Measurements from ENCODE around the gene ABHD11.
A peak's percentile ranks its signal among the peaks of the same experiment; 100 is the strongest.
"Not testable (repeated sequence)": the region's sequence is repeated elsewhere in the genome, so short reads cannot be mapped to it uniquely, and the experiment has no call there.

ABHD11 gene

GRCh38 chr7:73738612-73739386 lies at the start of gene ABHD11:
Gene ABHD11, minus strand, starts transcription at chr7:73738802. Its CDS starts 32 bp downstream, at chr7:73738770.
- peak; percentile 99 to 100 (median 99) for DNase-seq (ENCODE audit: low read depth in 3 of 3)

GRCh38 chr7:73787786-73788048 lies 49.1 kb upstream of the ABHD11 start:
- not testable (repeated sequence) for DNase-seq (ENCODE audit: low read depth in 3 of 3)

- DNase-seq (ENCODE audit: low read depth in 3 of 3) = no peak
These were observed 48.0 kb upstream of the ABHD11 start for GRCh38 chr7:73786588-73786987.

GRCh38 chr7:73779517-73779916 lies 40.9 kb upstream of the ABHD11 start:
- DNase-seq (ENCODE audit: low read depth in 3 of 3) = no peak

- DNase-seq (ENCODE audit: low read depth in 3 of 3) = no peak
These were observed 40.3 kb upstream of the ABHD11 start for GRCh38 chr7:73778801-73779389.

GRCh38 chr7:73774923-73775322 lies 36.3 kb upstream of the ABHD11 start:
- no peak for DNase-seq (ENCODE audit: low read depth in 3 of 3)

GRCh38 chr7:73773700-73774517 lies 35.3 kb upstream of the ABHD11 start:
- no peak for DNase-seq (ENCODE audit: low read depth in 3 of 3)

- DNase-seq (ENCODE audit: low read depth in 3 of 3) = no peak
These were observed 32.5 kb upstream of the ABHD11 start for GRCh38 chr7:73770860-73771670.

GRCh38 chr7:73770002-73770859 lies 31.6 kb upstream of the ABHD11 start, which contains the start of gene CLDN3:
Gene CLDN3, minus strand, starts transcription at chr7:73770270. Its CDS starts 221 bp downstream, at chr7:73770049.
- no peak for DNase-seq (ENCODE audit: low read depth in 3 of 3)

- DNase-seq (ENCODE audit: low read depth in 3 of 3) = no peak
These were observed 30.9 kb upstream of the ABHD11 start for GRCh38 chr7:73769481-73770001.

- no peak for DNase-seq (ENCODE audit: low read depth in 3 of 3)
These were observed 30.3 kb upstream of the ABHD11 start for GRCh38 chr7:73768641-73769480.

GRCh38 chr7:73766556-73767229 lies 28.1 kb upstream of the ABHD11 start:
- DNase-seq (ENCODE audit: low read depth in 3 of 3) = no peak

- DNase-seq (ENCODE audit: low read depth in 3 of 3) = no peak
These were observed 24.0 kb upstream of the ABHD11 start for GRCh38 chr7:73762659-73762999.

GRCh38 chr7:73761854-73762658 lies 23.5 kb upstream of the ABHD11 start:
- no peak for DNase-seq (ENCODE audit: low read depth in 3 of 3)

- DNase-seq (ENCODE audit: low read depth in 3 of 3) = no peak
These were observed 20.1 kb upstream of the ABHD11 start for GRCh38 chr7:73758581-73759138.

- no peak for DNase-seq (ENCODE audit: low read depth in 3 of 3)
These were observed 11.6 kb upstream of the ABHD11 start for GRCh38 chr7:73749931-73750776.

GRCh38 chr7:73746378-73746777 lies 7.8 kb upstream of the ABHD11 start:
- DNase-seq (ENCODE audit: low read depth in 3 of 3) = no peak
